HUDEP-2 (cell line): Measurements from ENCODE around the gene SEC61B.

ENCODE experiments used
- DNase-seq, 76 experiments: peaks; one replicate each; lab custom pipeline; 2025; ENCODE audit not compliant: unreplicated experiment in 76 of 76; lab: John Stamatoyannopoulos, UW

Gene SEC61B

DNA sequence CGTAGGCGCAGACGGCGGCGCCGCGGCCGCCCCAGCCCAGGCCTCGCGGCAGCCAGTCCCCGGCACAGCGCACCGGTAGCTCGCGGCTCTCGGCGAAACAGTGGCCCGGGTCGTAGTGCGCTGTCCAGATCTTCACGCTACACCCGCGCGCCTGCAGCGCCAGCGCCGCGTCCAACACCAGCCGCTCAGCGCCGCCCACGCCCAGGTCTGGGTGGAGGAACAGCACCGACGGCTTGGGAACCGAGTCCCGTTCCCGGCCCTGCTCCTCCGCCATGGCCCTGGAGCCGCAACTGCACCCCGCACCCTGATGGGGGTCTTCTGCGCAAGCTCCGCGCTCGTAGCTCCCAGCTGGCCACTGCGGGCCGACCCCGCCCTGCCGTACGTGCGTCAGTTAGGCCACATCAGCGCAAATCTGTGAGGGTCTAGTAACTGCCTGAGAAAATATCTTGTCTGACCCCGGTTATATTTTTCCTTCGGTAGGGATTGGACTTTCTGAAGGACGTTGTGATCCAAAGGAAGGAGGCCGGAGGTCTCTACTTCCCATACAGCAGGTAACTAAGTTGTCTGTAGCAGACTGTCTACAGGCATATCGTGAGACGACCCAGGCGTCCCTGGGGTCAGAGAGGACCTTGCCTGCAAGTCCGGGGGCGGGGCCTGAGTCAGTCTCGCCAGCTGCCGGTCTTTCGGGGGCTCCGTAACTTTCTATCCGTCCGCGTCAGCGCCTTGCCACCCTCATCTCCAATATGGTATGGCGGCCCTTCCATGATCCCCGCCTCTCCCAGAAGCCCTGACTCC, at the start of gene SEC61B, which contains the start of gene ALG2:
TSS of gene SEC61B (plus strand) at position 662 of the 795 bp plus-strand sequence. CDS start at position 744, 82 bp downstream.
TSS of gene ALG2 (minus strand) at position 322 of the 795 bp plus-strand sequence. CDS start at position 274, 48 bp downstream.
- DNase-seq, result peak in 75 of 76 experiments; percentile 31 to 97 (median 89)

DNA sequence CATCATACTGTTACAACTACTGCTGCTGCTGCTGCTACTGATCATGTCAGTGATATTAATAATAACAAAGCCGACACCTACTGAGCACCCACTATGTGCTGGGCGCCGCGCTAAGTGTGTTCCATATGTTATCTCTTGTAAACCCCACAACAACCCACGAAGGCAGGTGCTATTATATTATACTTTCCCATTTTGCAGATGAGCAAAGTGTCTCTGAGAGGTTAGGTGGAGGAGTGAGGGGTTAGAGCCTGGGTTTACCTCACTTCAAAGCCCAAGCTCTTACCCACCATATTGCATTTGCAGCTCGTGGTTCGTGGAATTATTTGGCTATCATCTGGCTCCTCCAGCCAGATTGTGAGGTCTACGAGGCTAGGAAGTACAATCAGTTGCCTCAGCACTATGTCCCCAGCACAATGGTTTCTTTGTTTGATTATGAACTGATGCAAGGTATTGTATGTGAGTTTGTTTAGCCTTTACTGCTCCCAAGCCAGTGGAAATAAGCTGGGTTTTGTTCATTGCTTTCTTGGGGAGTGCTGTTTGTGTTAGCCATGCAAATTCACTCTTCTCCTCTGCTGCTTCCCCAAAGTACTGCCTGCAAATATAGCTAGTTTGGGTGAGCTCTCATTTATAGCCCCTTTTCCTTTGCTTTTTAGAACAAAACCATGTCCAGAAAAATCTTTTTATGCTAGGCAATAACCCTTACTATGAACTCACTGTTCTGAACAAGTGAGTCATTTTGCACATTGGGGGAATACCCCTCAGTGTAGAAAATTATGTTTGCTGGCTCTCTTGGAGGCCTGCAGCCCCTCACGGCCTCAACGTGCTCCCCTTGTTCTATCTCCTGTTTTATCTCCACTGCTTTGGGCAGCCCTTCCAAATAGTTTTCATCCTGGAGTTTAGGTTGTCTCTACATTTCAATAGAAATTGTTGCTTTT, 48.2 kb upstream of the SEC61B start:
- DNase-seq, result no peak

DNA sequence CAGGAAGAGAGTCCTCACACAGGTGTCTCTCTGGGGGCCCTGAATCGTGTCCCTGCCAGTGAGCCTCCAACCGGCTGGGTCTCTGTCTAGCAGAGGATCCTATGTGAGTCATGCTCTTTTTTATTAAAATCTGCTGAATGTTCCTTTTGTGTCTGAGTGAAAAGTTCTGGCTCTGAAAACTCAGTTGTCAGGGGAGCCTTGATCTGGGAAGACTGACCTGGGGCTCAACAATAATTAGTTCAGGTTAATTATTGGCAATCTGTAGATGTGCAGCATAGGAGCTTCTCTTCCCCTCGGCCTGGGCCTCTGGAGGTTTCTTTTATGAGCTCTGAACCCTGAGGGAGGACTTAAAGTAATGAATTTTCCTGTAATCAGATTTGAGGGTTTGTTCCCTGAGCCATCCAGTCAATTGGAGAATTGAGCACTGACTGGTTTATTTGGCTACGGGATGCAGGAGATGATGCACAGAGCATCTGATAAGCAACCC, 45.5 kb upstream of the SEC61B start:
- no peak for DNase-seq

DNA sequence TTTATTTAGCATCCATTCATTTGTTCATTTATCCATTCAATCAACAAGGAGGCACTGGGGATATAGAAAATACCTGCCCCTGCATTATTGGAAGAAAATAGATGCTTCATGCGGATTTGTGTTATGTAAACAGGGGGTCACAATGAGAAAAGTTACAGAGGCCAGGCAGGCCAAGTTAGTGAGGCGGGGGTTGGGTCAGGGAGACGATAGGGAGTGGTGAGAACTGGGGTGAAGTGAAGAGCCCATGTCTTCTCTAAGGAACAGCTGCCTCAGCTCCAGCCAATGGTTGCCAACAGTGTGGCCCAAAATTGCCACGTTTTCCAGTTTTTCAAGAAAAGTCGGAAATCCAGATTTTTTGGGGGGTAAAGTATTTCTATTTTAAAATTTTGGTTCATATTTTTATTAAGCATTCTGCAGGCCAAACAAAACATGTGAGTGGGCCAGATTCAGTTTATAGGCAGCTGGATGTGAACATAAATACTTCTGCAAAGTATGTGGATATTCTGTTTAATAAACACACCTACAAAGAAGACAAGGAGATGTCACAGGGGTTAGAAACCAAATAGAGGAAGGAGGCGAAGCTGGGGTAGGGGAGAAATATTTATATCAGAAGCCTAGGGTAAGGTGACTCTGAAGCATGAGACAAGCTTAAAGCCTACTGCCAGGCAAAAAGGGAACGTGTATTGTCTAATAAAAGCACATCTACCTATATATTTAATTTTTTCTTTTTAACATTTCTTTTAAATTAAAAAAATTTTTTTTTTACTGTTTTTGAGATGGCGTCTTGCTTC, 44.3 kb upstream of the SEC61B start:
- no peak for DNase-seq

DNA sequence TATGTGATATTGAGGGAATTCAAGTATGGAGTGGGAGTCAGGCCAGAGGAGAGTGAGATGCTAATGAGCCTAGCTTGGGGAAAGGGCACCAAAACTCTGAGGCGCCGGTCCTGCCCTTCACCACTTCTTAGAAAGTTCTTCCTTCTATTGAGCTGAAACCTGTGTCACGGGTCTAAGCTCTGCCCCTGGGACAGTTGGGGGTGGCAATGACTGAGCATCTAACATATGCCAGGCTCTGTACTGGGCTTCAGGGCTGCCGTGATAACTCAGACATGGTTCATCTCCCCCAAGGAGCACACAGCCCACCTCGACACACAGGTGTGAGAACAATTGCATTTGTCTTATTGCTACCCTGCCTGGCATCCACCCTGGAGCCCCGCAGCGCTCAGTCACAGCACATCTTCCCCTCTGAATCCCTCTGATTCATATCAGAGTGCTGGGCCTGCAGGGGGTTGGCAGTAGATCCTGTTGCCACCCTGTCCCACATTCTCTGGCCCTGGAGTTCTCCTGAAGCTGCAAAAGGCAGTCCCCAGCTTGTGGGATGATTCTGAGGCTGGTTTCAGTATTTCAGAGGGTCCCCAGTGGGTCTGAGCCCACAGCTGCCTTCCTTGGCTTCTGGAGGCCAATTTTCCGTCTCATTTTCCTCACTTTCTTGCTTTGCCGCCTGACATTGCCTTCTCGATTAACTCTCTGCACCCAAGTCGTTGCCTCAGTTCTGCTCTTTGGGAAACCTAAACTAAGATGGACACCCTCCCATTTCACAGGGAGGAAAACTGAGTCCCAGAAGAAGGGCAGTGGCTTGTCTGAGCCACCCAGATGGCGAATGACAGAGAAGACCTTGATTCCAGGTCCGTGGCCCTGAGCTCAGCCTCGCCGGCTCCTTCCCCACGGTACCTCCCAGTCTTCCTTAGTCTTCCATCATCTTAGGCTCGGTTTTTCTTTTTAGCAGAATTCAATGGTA, 42.9 kb upstream of the SEC61B start:
- DNase-seq, result no peak

DNA sequence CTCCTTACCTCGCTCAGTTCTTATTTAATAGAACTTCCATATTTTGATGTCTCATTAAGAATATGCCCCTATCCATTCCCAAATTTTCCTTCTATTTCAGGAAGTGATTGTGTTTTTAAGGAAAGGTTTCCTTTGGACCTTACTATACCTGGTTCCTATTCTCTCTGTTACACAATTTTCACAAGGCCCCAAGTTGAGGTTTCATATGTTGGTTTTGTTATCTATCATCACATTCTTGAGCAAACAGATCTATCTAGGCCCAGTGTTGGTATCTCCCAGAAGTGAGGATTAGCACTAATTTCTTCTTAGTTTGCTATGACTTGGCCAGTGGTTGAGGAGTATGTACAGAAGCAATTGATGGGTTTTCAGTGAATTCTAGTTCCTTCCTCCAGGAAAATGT, 41.9 kb upstream of the SEC61B start:
- DNase-seq, result no peak

DNA sequence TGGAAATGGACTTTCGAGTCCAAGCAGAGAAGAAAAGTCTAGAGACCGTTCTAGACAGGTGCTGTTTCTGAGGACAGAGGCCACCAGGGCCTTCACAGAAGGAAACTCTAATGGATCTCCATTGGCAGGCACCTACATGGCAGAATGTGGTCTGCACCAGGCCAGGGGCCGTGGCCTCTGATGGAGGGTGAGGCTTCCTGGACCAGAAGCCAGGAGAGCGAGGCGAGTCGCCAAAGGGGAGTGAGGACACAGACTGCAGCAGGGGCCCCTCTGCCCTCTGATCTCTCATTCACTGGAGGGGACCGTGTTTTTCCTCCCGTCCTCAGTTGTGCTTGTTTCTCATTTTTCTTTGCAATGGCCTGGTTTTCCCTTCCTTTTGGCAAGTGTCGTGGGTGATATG, 41.4 kb upstream of the SEC61B start:
- no peak for DNase-seq

DNA sequence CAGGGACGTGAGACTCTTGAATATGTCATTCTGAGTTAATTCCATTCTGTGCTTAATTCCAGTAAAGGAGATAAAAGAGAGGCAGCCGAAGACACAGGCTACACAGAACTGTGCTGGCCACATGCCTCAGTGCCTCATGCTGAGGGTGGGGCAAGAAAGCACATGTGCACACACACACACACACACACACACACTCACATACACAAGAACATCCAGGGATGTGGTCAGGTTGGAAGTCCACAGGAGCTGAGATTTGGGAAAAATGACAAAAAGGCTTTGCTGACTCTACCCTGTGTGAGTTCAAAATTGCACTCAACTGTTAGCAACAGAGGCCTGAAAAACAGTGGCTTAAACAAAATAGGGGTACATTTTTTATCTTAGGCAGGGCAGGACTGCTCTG, 40.9 kb upstream of the SEC61B start:
- DNase-seq, result no peak

DNA sequence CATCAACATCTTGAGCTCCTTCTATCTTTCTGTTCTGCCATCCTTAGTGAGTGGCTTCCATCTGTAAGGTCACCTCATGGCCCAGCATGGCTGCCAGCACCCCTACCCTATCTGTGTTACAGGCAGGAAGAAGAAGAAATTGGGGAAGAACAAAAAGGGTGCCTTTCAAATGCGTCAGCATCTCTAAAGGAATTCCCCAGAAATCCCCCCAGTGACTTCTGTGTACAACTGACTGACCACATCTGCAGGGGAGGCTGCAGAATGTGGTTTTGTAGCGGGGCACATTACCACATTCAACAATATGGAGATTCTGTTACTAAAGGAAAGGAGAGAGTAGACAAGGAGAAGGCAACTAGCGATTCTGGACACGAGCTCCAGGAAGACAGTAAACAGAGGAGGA, 40.5 kb upstream of the SEC61B start:
- DNase-seq, result no peak

DNA sequence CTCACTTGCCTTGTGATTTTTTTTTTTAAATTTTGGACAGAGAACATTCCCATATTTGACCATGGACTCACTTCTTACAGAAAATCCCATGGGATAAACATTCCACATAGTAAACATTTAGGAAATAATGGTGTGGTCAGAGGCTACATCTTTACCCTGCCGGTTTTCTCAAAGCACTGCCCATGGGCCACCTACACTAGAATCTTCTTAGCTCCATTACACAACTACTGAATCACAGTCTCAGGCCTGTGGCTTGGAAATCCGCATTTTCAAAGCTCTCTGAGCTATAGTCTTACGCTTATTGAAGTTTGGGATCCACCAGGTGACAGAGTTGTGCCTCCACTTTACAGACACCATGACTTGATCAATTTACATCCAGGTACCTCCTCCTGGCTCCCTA, 39.7 kb upstream of the SEC61B start:
- no peak for DNase-seq

DNA sequence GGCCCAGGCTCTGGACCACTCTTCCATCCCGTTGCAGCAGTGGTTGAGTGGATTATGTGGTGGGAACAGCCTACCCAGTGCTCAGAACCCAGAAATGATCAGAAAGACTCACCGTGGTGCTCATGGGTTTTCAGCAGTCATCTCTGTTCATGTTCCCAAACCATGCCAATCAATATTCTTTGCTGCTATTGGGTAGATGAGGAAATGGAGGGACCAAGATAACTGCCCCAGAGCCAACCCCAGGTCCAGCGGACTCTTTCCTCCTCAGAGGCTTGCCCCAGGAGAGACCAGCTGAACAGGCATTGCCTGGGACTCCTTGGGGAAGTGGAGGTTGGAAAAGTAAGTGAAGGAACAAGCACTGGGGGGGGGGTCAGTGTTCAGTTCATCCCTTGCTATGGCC, 38.5 kb upstream of the SEC61B start:
- DNase-seq, result no peak

DNA sequence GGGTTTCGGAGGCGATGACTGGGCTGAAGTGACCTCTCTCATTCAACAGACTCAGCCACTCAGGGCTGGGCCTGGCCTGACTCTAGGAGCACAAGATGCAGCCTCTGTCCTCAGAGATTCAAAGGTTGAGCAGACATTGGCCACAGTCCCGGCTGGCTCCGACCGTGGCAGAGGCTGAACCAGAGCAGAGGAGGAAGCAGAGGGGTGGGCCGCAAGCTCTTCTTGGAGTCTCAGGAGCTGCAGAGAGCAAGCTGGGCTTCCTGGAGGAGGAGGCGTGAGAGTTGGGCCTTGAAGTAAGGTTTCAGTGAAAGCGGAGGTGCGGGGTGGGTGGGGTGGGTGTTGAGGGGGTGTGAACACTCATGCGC, 38.0 kb upstream of the SEC61B start:
- DNase-seq, result no peak

DNA sequence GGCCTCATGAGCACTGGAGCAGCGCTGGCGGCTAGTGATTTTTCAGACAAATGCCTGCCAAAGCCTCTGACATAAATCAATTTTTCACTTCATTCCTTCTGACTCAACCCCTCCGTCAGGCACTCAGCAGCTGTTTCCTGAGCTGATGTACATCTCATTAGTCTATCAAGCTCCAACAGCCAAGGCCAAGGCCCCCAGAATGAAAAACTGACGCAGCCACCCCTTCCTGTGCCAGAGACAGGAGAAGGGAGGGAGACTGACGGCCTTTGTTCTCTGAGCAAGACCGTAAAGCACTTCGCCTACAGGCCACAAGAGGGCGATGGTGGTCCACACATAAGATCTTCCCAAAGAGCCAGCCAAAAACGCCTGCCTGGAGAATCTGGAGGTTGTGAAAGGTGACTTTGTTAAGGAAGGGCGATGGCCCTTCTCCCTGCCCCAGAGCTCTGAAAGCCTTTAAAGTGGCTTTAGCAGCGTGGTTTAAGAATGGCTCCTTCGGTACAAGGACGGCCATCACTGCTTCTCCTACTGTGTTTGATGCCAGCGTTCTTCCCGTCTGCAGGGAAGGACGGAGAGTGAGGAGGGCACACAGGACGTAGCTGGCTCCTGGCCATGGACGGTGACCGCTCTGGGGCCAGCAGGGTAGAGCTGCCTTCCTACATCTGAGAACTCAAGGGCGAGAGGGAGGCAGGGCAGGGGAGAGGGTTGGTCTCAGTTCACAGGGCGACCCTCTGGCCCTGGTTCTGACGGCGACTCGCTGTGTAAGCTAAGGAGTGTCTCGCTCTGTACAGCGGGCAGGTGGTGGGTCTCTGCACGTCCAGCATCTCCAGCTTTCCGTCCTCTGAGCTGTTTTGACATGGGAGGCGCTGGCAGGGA, 37.4 kb upstream of the SEC61B start:
- peak in 61 of 76 experiments; percentile 3 to 71 (median 43) for DNase-seq

DNA sequence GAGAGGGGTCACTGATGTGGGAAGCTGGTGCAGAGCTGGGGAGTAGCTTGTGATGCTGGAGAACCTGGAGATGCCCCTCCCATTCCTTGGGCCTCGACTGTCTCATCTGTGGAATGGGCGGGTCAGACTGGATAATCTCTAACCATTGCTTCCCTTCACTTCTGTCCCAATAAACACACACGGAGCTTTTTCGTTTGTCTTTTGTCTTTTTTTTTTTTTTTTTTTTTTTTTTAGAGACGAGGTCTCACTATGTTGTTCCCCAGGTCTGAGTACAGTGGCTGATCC, 36.8 kb upstream of the SEC61B start:
- no peak for DNase-seq

DNA sequence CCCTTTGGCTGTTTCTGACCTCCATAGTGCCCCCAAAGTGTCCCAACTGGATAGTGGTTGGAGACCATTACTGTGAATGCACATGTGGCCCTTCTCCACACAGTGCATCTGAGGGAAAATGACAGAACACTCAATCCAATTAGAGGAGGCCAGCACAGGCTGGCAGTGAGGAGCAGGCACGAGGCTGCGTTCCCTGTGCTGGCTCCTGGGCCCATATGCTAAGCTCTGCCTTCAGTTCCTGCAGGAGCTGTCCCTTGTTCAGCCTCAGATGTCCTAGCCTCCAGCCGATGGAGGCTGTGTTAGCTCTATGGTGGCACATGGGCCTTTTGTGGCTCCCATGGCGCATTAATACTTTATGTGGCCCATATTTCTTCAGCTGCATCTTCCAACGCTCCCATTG, 36.1 kb upstream of the SEC61B start:
- DNase-seq, result no peak

DNA sequence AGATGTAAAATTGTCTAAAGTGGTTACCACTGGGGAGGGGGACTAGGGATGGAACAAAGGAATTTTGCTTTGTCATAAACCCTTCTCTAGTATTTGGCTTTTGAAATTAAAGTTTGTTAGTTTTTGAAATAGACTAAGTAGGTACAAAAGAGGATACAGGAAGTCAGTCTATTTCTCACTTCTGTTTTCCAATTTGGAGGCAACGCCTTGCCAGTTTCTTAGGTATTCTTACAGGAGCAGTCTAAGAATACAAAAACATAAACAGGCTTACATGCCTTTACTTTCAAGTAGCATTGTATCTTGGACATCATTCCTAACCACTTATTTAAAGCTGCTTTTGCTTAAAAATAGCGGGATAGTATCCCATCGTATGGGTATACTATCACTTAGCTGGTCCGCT, 34.8 kb upstream of the SEC61B start:
- DNase-seq, result no peak

DNA sequence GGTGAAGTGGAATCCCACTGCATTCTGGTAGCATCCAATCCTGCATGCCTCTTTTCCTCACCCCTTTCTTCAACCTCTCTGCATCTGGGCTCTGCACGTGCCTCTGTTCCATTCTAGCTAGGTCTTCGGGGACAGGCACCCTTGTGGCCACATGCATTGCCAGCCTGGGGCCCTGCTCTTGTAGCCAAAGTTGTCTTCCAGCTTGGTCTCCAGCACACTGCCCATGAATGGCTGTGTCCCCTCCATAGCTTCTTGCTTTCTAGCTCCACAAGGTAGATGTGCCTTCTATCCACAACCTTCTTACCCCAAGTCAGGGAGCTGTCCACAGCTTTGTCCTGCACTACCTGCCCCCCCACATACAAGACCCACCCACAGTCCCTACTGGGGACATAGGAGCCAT, 32.9 kb upstream of the SEC61B start:
- DNase-seq, result no peak

DNA sequence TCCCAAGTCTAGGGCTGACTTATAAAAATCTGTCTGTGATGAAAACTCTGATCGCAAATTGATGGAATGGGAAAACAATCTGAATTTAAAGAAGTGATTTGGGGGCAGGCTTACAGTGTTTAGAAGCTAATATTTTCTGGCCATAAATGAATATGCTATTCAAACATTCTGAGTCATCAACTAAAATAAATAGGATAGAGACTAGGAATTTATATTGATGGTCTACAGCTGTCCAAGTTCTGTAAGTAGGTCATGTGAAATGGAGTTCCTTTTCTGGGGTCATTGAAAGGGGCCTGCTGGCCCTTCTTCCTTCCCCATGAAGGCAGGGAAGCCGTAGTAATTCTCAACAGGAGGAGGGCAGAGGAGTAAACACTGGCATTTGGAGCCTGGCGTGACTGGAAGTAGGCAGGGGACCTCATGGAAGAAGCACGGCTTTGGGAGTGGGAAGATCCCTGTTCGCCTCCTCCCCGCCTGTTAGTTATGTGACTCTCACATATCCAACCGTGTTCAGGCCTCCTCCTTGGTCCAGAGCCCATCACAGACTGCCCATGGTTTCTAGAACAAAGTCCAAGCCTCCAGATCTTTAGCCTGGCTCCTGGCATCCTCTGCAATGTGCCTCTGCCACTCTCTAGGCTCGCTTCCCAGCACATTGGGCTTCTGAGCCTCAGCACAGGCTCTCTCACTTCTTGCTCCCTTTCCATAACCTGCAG, 32.0 kb upstream of the SEC61B start:
- DNase-seq, result no peak
